GM21528 (cell line): ENCODE data around the gene PGPEP1.
"Not testable (repeated sequence)": the region's sequence is repeated elsewhere in the genome, so short reads cannot be mapped to it uniquely, and the experiment has no call there.

Source experiments
- ATAC-seq: cut with Tn5 transposase; IDR thresholded peaks from one replicate; pipeline ENCODE4 v1.9.1; 2021; ENCODE audit warnings: mild to moderate bottlenecking, moderate library complexity; ENCODE audit not compliant: unreplicated experiment, low FRiP score

The PGPEP1 gene

GRCh38 chr19:18307271-18307681 lies 33.1 kb upstream of the PGPEP1 start:
- ATAC-seq = no peak

DNA sequence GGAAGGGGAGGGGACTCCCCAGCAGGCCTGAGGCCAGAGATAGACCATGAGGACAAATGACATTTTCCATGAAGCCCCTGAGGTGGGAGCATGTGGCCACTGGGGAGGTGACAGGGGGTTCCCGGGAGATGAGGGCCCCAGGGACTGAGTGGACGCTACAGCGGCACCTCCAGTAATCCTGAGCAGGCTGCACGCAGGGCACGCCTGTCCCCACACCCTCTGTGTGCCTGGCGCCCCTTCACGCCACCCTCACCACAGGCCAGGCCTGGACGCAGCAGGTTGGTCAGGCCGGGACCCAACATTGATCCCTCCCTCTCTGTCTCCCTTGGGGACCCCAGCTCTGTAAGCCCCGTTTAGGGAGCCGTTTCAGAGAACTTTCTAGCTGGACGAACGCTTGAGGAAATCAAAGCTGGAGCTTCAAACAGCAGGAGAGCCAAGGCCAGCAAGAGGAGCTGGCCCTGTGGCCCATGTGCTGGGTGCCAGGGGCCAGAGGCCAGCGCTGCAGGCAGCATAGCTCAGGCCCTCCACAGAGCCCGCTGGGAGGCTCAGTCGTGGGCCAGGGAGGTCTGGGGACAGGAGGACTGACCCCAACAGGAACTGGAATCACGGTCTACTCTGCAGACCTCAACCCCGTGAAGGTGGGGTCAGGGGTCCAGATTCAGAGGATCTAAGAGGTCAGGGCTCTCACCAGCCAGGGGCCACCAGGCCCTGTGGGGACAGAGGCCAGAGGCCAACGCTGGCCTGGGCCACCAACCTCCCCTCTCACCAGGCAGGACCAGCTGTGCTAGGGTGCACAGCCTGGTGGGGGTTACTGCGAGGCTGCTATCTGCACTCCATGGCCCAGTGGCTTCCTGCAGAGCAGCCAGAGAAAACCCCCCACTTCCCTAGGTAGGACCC lies 32.1 kb upstream of the PGPEP1 start:
- ATAC-seq = no peak

DNA sequence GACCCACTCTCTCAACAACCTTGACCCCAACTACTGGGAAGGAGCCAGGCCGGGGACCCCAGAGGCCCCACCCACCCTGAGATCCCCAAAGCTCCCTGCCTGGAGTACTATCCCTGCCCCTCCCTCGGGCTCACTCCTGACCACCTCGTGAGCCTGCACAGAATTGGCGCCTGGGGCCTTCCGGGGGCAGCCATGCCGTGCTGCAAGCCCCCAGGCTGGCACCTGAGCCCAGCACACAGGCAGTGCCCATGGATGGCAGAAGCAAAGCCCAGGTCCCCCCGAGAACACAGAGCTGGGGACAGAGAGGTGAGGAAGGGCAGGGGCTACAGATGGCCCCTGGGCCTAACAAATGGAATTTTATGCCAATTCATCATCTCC lies 31.5 kb upstream of the PGPEP1 start:
- no peak for ATAC-seq

- ATAC-seq = no peak
These were observed 30.8 kb upstream of the PGPEP1 start for GRCh38 chr19:18309525-18310064.

GRCh38 chr19:18310118-18310909 lies 30.1 kb upstream of the PGPEP1 start:
- ATAC-seq = no peak

GRCh38 chr19:18310966-18311365 lies 29.4 kb upstream of the PGPEP1 start:
- no peak for ATAC-seq

GRCh38 chr19:18311502-18312091 lies 28.8 kb upstream of the PGPEP1 start:
- no peak for ATAC-seq

GRCh38 chr19:18312092-18312534 lies 28.3 kb upstream of the PGPEP1 start:
- no peak for ATAC-seq

GRCh38 chr19:18313398-18313797 lies 27.0 kb upstream of the PGPEP1 start:
- ATAC-seq = no peak

GRCh38 chr19:18317961-18318800 lies 22.2 kb upstream of the PGPEP1 start:
- no peak for ATAC-seq

- no peak for ATAC-seq
These were observed 20.7 kb upstream of the PGPEP1 start for GRCh38 chr19:18319591-18320135.

GRCh38 chr19:18320865-18321733 lies 19.3 kb upstream of the PGPEP1 start:
- ATAC-seq = no peak

DNA sequence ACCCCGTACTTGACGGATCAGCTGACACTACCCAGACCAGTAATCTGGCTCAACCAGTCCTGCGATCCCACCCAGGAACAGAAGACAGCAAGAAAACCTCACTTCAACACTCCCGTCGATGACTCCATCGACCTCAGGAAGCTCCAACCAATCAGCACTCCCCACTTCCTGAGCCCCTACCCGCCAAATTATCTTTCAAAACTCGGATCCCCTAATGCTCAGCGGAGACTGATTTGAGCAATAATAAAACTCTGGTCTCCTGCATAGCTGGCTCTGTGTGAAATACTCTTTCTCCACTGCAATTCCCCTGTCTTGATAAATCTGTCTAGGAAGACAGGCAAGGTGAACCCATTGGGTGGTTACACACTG lies 18.7 kb upstream of the PGPEP1 start:
- ATAC-seq = no peak

DNA sequence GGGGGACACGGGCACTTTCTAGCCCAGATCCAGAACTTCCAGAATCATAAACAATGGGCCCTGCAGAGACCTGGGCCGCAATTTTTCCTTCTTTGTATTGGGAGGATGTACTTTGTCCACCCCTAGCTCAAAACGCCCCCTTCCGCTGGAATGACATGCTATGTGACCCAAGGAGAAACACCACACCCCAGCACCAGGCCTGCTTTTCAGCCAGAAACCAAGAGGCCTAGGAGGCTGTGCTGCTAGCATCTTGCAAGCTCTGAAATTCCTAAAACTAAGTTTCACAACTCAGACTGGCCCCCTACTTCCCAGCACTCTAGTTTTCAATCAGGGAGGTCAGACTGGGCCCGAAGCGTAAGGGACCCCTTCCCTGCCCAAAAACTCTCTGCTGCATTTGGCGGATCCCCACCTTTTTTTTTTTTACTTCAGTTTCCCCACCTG lies 18.1 kb upstream of the PGPEP1 start:
- no peak for ATAC-seq

DNA sequence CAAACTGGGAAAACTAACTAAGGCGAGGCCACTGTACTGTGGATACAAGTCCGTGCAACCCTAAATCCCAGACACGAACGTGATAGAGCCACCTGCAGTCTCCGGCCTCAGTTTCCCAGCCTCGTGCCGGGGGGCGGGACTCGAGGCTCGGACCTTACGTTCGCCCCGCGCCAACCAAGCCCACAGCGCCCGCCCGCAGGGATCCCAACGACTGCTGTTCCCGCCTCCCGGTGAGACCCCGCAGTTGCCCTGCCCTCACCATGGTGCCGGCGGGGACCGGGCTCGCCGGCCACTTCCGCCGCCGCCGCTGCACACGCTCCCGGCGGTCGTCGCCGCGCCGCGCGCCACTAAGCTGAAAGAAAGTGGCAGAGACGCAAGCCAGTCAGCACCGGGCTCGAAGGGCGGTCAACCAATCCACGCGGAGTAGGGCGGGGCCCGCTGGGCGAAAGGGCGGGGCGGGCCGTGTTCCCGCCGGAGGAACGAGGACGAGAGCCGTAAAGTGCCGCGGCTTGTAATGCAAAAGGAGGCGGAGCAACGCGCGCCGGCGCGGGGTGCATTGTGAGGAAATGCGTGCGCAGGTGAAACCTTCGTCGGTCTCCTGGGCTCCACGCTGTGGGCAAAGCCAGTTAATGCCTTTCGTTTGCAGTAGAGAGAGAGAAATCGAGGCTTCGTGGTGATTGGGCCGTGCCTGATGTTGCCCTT lies 17.5 kb upstream of the PGPEP1 start, which contains the start of gene LSM4:
LSM4 (minus strand) TSS at position 318 of the 702 bp plus-strand sequence; CDS start at position 262, 56 bp downstream.
- ATAC-seq = peak; percentile 88

GRCh38 chr19:18324373-18324731 lies 16.0 kb upstream of the PGPEP1 start:
- ATAC-seq = not testable (repeated sequence)

GRCh38 chr19:18326772-18327171 lies 13.6 kb upstream of the PGPEP1 start:
- no peak for ATAC-seq
